D721Med (cell line): Measurements from ENCODE around the gene SPI1.
"Not testable (repeated sequence)": the region's sequence is repeated elsewhere in the genome, so short reads cannot be mapped to it uniquely, and the experiment has no call there.

Source experiments
- DNase-seq: peaks from one replicate; pipeline ENCODE4 v3.0.0; 2011; ENCODE audit warnings: low spot score; ENCODE audit not compliant: insufficient read length
- FAIRE-seq: peaks from 2 replicates; lab custom pipeline; 2011; peaks lifted over from hg19 to GRCh38; lab: Jason Lieb, UNC
- TF ChIP-seq, protein P1 (sequence below): IDR thresholded peaks from 2 replicates; pipeline ENCODE4 v1.5.1; 2012; ENCODE audit warnings: mild to moderate bottlenecking, control low read depth; ENCODE audit not compliant: insufficient read depth; ENCODE audit errors: missing control alignments

The SPI1 gene

DNA sequence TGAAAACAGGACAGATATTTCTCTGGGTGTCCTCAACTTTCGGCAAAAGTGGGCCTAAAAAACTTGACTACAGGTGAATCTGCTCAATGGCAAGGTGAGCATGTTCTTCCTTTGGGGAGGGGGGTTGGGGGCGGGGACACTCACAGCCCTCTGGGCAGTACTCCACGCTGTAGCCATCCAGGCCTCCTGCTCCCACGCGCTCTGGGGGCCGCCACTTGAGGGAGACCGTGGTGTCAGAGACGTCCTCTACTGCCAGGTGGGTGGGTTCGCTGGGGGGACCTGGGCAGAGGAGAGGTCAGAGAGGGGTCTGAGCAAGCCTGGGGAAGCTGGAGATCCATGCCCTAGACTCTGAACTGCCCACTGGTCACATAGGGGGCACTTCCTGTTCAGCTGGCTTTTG, 42.6 kb downstream of the SPI1 start:
- DNase-seq: no peak
- no peak for FAIRE-seq
- TF ChIP-seq, protein P1, sequence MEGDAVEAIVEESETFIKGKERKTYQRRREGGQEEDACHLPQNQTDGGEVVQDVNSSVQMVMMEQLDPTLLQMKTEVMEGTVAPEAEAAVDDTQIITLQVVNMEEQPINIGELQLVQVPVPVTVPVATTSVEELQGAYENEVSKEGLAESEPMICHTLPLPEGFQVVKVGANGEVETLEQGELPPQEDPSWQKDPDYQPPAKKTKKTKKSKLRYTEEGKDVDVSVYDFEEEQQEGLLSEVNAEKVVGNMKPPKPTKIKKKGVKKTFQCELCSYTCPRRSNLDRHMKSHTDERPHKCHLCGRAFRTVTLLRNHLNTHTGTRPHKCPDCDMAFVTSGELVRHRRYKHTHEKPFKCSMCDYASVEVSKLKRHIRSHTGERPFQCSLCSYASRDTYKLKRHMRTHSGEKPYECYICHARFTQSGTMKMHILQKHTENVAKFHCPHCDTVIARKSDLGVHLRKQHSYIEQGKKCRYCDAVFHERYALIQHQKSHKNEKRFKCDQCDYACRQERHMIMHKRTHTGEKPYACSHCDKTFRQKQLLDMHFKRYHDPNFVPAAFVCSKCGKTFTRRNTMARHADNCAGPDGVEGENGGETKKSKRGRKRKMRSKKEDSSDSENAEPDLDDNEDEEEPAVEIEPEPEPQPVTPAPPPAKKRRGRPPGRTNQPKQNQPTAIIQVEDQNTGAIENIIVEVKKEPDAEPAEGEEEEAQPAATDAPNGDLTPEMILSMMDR: no peak

DNA sequence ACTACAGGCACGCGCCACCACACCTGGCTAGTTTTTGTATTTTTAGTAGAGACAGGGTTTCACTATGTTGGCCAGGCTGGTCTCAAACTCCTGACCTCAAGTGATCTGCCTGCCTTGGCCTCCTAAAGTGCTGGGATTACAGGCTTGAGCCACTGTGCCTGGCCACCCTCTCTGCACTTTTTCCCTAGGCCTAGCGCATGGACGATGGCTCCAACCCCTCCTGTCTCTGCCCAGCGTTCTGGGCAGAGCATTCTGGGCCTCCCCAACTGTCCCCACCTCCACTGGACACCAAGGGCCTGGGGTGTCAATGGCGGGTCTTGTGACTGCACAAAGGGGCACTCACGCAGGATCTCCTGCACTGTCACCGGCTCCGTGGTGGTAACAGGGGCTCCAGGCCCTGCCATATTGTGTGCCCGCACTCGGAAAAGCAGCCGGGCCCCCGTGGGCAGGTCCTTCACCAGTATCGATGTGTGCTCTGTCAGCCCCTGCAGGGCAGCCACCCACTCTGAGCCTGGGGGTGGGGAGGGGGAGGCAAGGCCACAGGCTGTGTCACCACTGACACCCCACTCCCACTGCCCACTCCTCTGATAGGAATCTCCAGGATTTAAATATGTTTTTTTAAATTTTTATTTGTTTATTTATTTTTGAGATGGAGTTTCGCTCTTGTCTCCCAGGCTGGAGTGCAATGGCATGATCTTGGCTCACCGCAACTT, 43.5 kb downstream of the SPI1 start:
- not testable (repeated sequence) for FAIRE-seq

DNA sequence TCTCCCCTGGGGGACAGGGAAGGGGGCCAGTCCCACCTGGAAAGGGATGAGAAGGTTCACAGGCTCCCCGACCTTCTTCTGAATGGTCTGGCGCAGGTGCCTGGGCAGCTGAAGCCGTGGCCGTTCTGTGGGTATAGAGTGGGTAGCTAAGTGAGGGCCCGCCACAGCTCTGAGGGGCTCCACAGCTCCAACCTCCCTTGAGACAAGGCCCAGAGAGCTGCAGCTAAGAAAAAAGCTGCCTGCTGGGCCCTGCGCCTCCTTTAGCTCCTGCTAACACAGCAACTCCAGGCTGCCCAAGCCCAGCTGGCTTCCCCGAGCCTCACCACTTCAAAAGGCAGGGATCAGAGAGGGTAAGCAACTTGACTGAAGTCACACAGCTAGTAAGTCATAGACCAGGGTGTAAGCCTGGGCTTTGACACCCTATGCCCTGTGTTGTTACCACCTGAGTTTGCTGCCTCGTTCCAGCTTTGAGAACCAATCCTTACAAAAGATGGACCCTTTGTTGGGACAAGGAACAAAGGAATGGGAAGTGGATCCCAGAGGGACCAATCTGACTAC, 44.4 kb downstream of the SPI1 start:
- FAIRE-seq: no peak
- TF ChIP-seq, protein P1: no peak
- no peak for DNase-seq

More for the DNA sequence above, 43.5 kb downstream of the SPI1 start:
- DNase-seq: not testable (repeated sequence)

DNA sequence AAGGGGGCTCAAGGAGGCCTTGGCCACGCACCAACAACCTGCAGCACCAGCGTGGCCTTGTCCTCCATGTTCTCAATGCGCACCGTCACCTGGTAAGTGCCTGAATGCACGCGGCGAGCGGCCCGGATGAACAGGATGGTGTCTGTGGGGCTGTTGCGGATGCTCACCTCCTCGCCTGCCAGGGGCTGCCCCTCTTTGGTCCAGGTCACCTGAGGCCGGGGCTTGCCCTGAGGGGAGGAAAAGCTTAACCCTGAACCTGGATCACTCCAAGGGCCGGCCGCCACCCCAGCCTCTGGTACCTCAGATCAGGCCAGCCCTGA, 44.9 kb downstream of the SPI1 start:
- TF ChIP-seq, protein P1: no peak
- FAIRE-seq (no peak), DNase-seq (no peak)

DNA sequence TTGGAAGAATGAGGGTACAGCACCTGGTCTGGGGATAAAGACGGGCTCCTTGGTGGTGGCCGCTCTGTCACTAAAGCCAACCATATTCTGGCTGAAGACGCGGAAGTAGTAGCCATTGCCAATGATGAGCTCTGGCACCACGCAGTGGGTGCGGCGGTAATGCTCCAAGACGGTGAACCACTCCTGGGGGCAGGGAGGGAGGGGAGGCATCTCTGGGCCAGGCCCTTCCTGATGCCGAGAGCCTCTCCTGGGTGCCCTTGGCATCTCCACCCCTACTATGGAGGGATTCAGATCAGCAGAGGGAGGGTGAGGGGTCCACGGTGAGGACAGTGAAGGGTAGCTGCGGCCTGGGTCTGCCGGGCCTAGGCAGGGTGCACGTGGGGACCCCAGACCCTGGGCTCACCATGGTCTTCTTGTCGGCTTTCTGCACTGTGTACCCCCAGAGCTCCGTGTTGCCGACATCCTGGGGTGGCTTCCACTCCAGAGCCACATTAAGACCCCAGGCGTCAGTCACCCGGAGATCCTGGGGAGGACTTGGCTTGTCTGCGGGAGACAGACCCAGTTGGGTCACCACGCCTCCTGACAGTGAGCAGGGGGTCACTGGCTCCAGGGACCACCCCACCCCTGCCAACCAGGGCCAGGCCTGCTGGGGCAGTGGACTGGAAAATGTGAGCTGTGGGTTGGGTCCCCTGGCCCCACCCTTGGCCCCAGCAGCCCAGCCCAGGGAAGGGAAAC, 45.4 kb downstream of the SPI1 start:
- DNase-seq (no peak), FAIRE-seq (no peak)
- TF ChIP-seq, protein P1: no peak

- FAIRE-seq (no peak), DNase-seq (no peak)
- TF ChIP-seq, protein P1: no peak
These were observed 46.0 kb downstream of the SPI1 start for GRCh38 chr11:47332303-47332711.

GRCh38 chr11:47331454-47332302, 46.7 kb downstream of the SPI1 start:
- TF ChIP-seq, protein P1: no peak
- no peak for FAIRE-seq
- DNase-seq: no peak
